G401.6 (cell line): ENCODE results near the gene C1orf232.

ENCODE experiments used
- FAIRE-seq: peaks from 2 replicates; lab custom pipeline; 2012; peaks lifted over from hg19 to GRCh38; lab: Jason Lieb, UNC

C1orf232 gene

DNA sequence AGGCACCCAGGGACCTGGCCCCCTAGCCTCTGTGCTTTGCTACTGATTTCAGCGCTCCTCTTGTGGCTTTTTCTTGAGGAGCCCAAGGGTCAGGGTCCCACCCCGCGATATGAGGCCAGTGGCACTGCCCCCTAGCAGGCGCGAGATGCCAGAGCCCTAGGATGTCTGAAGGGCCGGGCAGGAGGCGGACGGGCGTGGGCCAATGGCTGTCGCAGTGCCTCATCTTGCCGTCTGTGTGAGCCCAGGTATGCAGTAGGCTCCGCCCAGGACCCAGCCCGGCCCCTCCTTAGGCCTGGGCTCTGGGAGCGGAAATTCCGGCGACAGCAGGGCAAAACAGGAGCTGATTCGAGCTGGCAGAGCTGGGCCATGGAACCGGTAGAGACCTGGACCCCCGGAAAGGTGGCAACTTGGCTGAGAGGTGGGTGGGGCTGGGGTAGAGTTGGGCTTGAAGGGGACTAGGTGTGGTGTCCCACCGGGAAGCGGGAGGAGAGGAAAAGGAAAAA lies 8.5 kb upstream of the C1orf232 start, which contains the start of gene CNKSR1:
Gene CNKSR1, plus strand, starts transcription at position 310 of the 503 bp plus-strand sequence. Its CDS starts 57 bp downstream, at position 367.
- no peak for FAIRE-seq

DNA sequence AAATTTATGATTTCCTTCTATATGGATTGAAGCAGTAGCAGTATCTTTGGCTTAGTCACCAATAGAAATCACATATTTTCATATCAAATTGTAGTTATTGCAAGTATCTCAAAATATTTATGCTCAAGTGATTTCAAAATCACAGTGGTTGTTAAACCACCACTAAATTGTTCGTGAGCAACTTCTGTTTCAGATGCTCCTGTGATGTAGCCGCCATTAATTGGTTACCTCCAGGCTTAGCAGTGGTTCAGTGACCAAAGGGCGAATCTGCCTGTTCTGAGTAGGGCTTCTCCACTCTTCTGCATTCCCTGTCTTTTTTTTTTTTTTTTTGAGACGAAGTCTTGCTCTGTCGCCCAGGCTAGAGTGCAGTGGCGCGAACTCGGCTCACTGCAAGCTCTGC lies 6.6 kb upstream of the C1orf232 start:
- FAIRE-seq, result no peak

DNA sequence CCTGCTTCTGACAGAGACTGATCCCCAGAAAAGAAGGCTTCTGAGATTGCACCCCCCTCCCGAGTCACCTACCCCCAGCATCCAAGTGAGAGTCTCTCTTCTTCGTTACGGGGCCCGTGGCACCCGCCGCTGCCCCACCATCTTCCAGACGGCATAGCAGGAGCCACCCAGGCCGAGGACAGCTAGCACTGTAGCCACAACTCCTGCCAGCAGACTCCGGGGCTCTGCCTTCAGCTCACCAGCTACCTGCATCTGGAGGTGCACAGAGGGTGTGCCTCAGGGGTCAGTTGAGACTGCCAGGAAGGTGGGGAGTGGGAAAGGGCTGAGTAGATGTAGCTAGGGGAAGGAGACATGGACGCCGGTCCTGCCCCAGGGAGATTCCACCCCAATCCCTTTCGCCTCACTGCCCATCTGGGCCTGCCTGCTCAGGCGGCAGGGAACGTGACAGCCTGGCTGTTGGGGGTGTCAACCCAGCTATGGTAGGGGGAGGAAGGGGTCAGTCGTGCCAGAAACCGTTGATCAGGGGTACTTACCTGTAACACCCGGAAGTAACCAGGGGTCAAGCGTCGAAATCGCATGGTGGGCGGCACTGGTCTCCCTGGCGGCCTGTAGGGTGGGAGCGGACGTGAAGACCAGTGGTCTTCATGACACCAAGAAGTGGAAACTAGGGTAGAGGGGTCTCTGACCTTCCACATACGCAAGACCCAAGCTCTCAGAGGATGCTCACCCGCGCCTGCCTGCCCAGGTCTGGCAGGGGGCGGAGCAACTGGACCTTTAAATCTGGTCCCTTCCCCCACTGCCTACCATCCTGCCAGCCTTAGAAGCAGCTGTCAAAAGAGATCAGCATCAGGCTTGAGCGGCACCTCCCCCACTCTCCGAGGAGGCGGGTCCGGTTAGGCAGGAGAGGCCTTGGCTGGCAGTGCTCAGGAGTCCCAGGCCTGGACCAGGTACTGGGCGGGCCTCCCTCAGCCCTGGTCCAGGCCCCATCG lies 2.6 kb upstream of the C1orf232 start, which contains the start of gene ZNF593OS:
Gene ZNF593OS, minus strand, starts transcription at position 749 of the 989 bp plus-strand sequence. Its CDS starts 171 bp downstream, at position 578.
- FAIRE-seq, result no peak

DNA sequence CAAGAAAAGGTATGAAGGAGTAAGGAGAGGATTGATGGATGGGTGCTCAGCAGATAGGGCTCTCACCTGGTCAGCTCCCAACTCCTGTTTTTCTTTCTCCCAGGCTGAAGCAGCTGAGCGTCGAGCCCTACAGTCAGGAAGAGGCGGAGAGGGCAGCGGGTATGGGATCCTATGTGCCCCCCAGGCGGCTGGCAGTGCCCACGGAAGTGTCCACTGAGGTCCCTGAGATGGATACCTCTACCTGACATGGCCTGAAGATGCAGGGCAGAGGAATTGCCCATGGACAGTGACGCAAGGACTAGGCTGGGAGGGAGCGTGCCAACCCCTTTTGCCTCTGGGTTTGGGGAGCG lies 1.7 kb upstream of the C1orf232 start:
- FAIRE-seq, result no peak

DNA sequence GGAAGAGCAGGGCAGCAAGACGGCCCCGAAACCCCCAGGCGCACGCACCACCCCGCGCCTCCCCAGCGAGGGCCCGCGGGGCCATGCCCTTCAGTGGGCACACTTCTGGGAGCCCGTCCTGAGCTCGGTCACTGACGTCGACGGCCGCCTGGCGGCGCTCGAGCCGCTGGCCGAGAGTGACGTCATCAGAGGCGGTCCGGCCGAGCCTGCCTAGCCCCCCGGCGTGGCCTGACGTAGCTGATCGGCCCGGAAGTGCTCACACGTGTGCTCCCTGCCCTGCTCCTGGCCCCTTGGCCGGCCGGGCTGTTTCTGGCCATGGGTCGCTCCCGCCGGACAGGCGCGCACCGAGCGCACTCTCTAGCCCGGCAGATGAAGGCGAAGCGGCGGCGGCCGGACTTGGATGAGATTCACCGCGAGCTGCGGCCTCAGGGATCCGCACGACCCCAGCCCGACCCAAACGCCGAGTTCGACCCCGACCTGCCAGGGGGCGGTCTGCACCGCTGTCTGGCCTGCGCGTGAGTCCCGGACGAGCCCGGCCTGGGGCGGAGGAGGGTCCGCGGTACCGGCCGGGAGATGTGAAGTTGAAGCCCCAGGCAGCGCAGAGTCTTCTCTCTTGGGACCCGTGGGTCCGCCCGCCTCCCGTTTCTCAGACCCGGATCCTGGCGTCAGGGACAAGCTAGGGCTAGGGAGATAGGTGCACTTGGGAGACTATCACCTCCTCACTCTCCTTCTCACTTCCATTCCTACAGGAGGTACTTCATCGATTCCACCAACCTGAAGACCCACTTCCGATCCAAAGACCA lies 1.1 kb upstream of the C1orf232 start, which contains the start of gene ZNF593:
Gene ZNF593, plus strand, starts transcription at position 240 of the 803 bp plus-strand sequence. Its CDS starts 76 bp downstream, at position 316.
- peak; percentile 79 for FAIRE-seq

DNA sequence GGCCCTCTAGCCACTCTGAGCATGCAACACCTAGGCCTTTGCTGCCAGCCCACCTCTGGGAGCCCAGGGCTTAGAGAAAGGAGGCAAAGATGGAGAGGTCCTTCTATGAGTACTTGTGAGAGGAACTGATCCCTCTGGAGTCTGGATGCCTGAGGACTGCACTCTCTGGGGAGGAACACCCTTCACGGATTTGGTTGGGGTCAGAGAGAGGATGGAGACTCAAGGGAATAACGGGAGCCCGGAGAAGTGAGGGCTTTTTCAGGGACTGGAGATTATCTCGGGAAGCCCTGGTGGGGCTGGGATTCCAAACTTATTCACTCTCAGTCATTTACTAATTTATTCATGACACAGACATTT lies 413 bp upstream of the C1orf232 start:
- no peak for FAIRE-seq

DNA sequence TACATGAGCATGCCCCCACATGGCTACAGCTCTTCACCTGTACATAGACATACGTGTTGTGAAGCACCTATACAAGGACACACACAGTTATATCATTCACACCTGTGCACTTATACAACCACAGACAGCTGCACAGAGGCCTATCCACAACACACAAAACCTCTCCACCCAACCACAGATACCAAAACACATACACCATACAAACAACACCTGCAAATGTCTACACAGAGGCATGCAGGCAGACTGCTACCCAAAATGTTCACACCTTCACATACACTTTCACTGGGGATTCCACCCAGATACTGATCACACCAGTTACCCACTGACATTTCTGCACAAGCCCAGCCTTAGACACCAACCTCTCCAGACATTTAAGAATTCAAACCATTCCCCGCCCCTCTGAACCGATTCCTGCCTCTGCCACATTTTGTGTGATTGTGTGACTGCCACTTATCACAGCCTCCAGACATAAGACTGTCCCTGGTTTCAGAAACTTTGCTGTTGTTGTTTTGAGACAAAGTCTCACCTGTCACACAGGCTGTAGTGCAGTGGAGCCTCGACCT lies 2.0 kb downstream of the C1orf232 start:
- no peak for FAIRE-seq

DNA sequence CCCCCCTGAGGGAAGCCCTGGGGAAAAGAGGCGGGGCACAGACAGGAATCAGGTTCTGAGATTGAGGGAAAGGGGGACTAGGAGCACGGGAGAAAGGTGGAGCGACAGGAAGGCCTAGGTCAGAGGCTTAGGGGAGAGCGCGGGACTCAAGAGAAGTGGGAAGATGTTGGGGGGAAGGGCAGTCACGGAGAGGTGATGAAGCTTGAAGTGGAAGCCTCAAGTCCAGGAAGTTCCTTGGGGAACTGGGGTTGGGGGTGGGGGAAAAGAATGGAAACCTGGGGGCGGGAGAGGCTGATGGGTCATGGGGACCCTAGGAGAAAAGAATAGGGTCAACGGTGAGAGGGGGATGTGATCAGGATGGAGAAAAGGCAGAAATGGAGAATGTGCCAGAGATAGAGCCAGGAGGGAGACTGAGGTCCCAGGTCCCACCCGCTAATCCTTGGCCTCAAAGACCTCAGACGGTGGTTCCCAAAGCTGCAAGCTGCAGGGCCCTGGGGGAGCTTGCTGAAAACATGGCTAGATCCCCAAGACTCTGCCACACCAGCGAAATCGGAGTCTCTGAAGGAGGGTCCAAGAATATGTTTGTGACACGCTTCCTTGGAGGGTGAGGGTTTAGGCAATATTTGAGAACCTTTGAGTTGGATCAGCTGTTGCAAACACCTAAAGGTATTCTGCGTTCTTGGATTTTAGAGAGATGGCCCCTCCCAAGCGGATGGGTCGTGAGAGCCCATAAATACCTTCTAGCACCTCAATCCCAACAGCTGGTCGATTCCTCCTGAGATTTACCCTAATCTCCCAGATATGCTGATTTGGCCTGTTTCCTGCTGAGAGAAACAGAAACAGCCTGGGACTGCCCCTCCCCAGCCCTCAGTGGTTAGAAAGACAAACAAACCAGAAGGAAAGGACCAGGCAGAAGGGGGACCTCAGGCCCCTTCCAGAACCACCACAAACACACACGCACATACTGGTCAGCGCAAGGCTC lies 3.6 kb downstream of the C1orf232 start:
- FAIRE-seq, result no peak

DNA sequence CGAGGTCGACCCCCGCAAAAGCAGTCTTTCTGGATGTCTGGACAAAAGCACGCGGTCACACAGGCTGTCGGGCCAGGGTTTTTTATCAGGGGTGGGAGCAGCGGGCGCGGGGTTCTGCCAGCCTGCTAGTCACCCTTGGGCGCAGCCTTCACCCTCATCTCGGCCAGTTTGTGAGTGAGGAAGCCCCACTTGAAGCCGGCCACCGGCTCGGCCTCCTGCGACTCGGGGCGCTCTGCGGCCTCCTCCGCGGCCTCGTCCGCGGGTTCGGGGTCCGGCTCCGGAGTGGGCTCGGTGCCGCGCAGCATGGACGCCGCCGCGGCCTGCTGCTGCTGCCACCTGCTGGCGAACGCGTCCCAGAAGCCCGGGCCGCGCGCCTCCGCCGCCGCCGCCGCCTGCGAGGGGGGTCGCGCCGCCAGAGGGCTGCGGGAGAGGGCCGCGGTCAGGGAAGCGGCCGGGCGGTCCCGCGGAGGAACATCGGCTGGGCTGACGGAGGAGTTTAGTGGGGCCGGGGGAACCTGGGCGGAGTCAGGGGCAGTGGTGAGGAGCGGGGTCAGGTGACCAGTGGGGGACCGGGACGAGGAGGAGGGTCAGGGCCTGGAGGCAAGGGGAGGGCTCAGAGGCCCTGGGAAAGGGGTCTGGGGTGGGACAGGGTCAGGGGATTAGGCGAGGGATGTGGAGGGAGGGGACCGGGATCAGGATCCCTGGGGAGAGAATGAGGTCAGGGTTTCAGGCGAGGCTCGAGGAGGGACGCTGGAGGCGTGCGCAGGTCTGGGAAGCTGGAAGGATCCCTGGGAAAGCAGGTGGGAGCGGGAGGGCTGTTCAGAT lies 4.5 kb downstream of the C1orf232 start:
- FAIRE-seq, result no peak

DNA sequence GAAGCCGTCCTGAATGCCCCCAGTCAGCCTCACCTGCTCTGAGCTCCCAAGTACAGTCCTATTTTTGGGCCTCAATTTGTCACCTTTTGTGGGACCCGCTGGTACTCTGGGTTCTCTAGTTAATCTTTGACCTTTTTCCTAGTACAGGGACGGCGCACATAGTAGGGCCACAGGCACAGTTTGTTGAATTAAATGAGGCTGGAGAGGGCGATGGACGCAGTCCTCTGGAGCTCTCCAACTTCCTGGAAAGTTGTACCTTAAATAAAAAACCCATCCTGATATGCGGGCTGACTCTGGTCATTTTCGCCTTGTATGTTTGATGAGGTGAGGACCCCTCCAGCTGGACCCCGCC lies 5.1 kb downstream of the C1orf232 start:
- FAIRE-seq, result no peak

DNA sequence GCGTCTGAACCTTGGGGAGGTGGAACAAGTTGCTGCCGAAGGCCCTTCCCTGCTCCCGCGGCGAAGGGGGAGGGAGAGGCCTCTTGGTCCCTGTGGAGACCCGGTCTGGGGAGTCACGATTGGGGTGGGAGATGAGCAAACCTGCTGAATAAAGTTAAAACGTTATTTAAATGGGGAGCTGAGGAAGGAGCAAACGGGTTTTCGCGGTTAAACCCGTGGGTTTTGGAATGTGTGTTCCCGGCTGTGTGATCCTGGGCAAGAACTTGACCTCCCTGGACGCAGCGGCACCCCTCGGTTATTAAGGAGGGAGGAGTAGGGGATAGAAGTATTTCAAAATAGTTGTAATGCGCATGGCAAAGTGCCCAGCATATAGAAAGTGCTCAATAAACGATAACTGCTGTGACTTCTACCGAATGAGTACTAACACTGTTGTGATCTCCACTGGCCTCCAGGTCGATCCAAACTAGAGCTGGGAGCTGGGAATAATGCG lies 6.5 kb downstream of the C1orf232 start:
- FAIRE-seq, result no peak

DNA sequence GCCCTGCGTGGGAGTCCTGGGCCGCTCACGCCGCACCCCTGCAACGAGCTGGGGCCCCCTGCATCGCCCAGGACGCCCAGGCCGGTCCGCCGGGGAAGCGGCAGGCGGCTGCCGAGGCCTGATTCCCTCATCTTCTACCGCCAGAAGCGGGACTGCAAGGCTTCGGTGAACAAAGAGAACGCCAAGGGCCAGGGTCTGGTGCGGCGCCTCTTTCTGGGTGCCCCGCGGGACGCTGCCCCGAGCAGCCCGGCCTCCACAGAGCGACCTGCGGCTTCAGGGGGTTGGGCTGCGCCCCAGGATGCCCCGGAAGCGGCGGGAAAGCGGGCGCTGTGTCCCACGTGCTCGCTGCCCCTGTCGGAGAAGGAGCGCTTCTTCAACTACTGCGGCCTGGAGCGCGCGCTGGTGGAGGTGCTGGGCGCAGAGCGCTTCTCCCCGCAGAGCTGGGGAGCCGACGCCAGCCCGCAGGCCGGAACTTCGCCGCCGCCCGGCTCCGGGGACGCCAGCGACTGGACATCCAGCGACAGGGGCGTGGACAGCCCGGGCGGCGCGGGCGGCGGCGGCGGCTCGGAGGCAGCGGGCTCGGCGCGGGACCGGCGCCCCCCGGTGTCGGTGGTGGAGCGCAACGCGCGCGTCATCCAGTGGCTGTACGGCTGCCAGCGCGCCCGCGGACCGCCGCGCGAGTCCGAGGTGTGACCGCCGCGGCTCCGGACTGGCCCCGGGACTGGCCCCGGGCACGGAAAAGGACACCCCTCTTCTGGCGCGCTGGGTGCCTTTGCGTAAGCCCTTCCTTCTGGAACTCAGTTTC lies 7.1 kb downstream of the C1orf232 start:
- no peak for FAIRE-seq

DNA sequence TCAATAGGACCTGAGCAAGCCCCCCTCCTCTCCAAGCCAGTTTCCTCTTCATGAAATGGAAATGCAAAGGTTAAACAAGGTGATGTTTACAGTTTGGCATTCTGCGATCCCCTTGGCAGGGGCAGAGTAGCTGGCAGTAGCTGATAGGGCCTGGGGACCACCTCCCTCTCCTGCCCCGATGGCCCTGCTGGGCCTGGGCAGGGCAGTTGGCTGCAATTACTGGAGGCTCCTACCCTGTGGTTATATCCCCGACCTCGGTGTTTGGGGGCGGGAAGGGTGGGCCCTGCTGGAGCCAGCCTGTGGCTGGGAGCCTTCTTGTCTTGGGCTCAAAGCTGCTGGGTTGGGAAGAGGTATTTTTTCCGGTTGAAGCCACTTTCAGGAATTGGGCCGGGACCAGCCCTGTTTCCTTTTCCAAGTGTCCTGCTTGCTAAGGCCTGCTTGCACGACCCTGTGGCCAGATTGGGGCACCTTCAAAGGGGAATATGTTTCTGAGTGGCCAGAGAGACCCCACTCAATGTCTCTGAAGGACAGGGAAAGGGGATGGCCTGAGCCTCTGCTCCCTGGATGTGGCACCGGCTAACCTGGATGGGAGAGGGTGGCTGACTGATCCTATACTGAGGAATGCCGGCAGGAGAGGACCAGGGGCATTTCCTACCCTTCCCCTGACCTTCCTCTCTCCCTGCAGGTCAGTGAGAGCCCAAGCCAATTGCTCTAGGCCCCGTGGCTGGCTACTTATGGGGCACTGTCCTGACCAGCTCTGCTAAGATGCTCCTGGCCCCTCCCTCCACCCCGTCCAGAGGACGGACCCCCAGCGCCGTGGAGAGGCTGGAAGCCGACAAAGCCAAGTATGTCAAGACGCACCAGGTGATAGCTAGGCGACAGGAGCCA lies 8.0 kb downstream of the C1orf232 start:
- FAIRE-seq, result no peak

DNA sequence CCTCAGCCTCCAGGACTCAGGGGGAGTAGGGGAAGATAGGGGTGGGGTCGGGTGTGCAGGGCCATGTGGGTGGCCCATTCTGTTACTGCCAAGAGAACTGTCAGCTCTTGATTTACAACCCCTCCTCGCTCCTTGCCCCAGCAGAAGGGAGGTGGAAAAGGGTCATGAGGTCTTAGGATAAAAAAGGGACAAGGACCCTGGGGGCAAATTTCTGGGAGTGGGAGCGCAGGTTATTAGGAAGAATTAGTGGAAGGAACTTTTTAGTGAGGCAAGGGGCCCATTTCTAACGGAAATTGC lies 9.1 kb downstream of the C1orf232 start:
- FAIRE-seq, result no peak

DNA sequence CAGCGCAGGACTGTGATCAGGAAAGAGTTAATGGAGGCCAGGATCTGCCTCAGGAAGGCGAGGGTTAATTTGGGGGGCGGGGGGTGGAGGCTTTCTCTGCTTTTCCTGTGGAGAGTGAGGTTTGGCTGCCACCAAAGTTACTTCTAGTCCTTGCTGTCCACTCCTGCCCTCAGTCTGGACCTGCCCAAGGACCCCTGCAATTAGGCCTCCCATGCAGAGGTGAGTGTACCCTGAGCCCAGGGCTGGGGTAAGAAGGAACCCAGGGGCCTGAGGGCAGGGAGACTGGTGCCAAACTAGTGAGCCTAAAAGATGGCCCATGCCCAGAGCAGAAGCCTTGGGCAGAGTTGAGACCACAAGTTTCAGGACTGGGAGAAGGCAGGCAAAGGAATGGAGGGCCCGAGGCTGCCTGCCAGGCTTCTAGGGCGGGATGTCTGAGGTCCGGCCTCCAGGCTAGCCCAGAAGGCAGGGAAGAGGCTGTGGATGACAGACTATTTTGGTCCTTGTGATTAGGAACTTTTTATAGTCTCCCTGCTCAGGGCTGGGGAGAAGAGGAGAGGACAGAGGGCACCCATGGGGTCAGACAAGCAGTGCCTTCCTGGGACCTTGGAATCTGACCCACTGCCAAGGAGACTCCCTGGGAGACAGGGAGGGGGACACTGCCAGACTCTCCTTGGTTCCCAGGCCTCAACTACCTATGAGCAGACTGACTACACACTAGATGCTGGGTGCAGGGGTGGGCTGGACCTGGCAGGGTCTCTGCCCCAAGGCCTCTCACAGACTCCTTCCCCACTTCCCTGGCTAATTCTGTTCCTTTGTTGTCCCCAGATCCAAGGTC lies 9.6 kb downstream of the C1orf232 start, which contains the start of gene FAM110D:
Gene FAM110D, plus strand, starts transcription at position 172 of the 835 bp plus-strand sequence. CDS start 2,213 bp downstream, outside the sequence.
- FAIRE-seq, result no peak

DNA sequence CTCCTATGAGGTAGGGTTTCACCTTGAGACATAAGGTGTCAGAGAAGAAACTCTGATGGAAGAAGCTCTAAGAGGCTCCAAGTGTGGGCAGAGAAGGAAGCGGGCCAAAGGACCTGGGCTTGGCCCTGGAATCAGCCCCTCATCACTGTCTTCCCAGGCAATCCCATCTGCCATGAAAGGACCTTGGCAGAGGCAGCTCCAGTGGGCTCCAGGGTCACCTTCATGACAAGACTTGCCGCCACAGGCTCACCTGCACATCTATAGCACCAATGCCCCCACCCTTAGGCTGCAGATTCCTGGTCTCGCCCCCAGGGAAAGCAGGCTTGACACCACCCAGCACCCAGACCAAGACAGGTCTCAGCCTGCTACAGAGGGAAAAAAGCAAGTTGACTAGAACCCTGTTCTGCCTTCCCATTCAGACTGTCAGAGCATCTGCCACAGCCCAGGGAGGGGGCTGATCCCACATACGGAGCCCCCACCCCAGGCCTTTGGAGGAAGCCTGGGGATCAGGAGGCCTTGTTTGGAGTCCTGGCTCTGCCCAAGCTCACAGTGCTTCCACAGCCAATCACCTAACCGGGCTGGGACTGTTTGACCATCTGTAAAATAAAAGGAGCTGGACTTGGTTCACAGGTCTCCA lies 10.4 kb downstream of the C1orf232 start:
- no peak for FAIRE-seq
